Stimulated activated naive B cell treated with anti-CD40 and anti-IgM and Interleukin-4, amounts not matched to agents 10 μg/mL and 1 μg/mL and 100 μg/mL, for 72 hours (primary cell): Measurements from ENCODE around the gene MRTFA.
A peak's percentile ranks its signal among the peaks of the same experiment; 100 is the strongest.

Experiments used
- ATAC-seq, 2 donors: fragments of 150-1000 bp; cut with Tn5 transposase; replicated peaks; 2 replicates each; pipeline ENCODE4 v1.10.0; 2021; ENCODE audit warnings: moderate library complexity in 1 of 2
- DNase-seq: peaks from one replicate; pipeline ENCODE4 v3.0.0; 2021
- H3K27ac Mint-ChIP-seq: one replicate; pipeline ENCODE4 v1.8.0; 2022; ENCODE audit warnings: mild to moderate bottlenecking, mixed read lengths
- H3K27me3 Mint-ChIP-seq, 2 donors: one replicate each; pipeline ENCODE4 v1.8.0; 2022; ENCODE audit warnings: mixed read lengths in 2 of 2
- H3K36me3 Mint-ChIP-seq, 2 donors: one replicate each; pipeline ENCODE4 v1.8.0; 2022; ENCODE audit warnings: mixed read lengths in 2 of 2, mild to moderate bottlenecking in 1 of 2
- H3K4me1 Mint-ChIP-seq, 2 donors: one replicate each; pipeline ENCODE4 v1.8.0; 2022; ENCODE audit warnings: mixed read lengths in 2 of 2, mild to moderate bottlenecking in 1 of 2
- H3K4me3 Mint-ChIP-seq, 2 donors: one replicate each; pipeline ENCODE4 v1.8.0; 2022; ENCODE audit warnings: mild to moderate bottlenecking in 2 of 2, mixed read lengths in 2 of 2, moderate library complexity in 1 of 2
- H3K9me3 Mint-ChIP-seq, 2 donors: one replicate each; pipeline ENCODE4 v1.8.0; 2022; ENCODE audit warnings: mixed read lengths in 2 of 2, mild to moderate bottlenecking in 1 of 2

Gene MRTFA

GRCh38 chr22:40366068-40366467, 270.5 kb downstream of the MRTFA start:
- Mint-ChIP-seq H3K9me3 (no peaks in the 10 kb centered on the region), H3K36me3 (peaks cover 54 to 62% of the 10 kb centered on the region in 2 donors), H3K4me3 (no peak overlapping the region), H3K4me1 (peaks cover 6 to 17% of the 10 kb centered on the region in 2 donors), H3K27ac (peak overlapping the region; percentile 15), H3K27me3 (no peaks in the 10 kb centered on the region)
- DNase-seq = no peak
- no peak for ATAC-seq

DNA sequence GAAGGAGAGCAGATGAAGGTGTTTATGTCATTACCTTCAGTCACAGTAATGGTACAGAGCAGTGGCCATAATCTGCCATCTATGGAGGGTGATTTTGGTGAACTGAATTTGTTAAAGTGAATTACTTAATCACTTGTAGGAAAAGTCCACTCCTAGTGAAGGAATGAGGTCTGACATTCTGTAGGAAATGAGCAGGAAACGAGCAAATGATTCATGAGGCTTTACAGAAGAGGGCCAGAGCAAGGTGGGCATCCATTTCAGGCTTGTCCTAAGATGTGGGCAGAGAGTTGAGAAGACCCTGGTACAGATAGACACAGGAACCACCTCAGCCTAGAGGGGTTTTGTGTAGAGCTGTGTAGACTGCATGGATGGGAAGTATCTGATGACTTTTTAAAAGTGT, 272.1 kb downstream of the MRTFA start:
- no peak overlapping the region for H3K4me3 Mint-ChIP-seq
- no peaks in the 10 kb centered on the region for H3K27me3 Mint-ChIP-seq
- peak overlapping the region; percentile 20 for H3K27ac Mint-ChIP-seq
- H3K9me3 Mint-ChIP-seq = no peaks in the 10 kb centered on the region
- DNase-seq = no peak
- no peak for ATAC-seq
- peaks cover 62 to 73% of the 10 kb centered on the region in 2 donors for H3K36me3 Mint-ChIP-seq
- peaks cover 4 to 5% of the 10 kb centered on the region in 2 donors for H3K4me1 Mint-ChIP-seq

- DNase-seq (no peak), ATAC-seq (no peak)
- H3K36me3 Mint-ChIP-seq = peaks cover 66 to 79% of the 10 kb centered on the region in 2 donors
- H3K4me3 Mint-ChIP-seq = no peak overlapping the region
- no peaks in the 10 kb centered on the region for H3K9me3 Mint-ChIP-seq
- no peak overlapping the region for H3K27ac Mint-ChIP-seq
- H3K27me3 Mint-ChIP-seq = no peaks in the 10 kb centered on the region
- peaks cover 4 to 5% of the 10 kb centered on the region in 2 donors for H3K4me1 Mint-ChIP-seq
These were observed 273.5 kb downstream of the MRTFA start for GRCh38 chr22:40363059-40363458.

DNA sequence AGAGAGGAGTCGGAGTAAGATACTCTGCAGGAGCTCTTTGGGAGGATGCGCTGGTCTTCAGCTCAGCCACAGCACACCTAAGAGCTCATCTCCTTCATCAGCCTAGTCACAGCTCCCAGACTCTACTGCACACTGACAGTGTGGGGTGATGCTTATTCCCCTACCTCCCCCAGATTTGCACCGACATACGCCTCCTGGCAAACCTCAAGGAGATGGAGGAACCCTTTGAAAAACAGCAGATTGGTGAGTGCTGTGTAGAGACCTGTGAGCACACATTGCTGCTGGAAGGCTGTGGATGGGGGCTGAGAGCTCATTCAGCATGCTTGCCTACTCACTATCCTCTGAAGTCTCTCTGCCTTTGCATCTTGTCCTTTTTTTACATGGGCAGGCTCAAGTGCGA, 275.4 kb downstream of the MRTFA start:
- no peak overlapping the region for H3K27ac Mint-ChIP-seq
- no peak overlapping the region for H3K4me3 Mint-ChIP-seq
- no peaks in the 10 kb centered on the region for H3K27me3 Mint-ChIP-seq
- H3K36me3 Mint-ChIP-seq = peaks cover 69 to 77% of the 10 kb centered on the region in 2 donors
- H3K9me3 Mint-ChIP-seq = no peaks in the 10 kb centered on the region
- ATAC-seq (no peak), DNase-seq (no peak)
- H3K4me1 Mint-ChIP-seq = peaks cover 4 to 5% of the 10 kb centered on the region in 2 donors
